Activated naive CD4-positive, alpha-beta T cell treated with anti-CD3 and anti-CD28 coated beads, Interleukin-2, amount 10 ng/mL, durations not matched to agents 7 days and 5 days (primary cell): ENCODE results near the gene GIMAP8.
"Not testable (repeated sequence)": the region's sequence is repeated elsewhere in the genome, so short reads cannot be mapped to it uniquely, and the experiment has no call there.

ENCODE experiments used
- CTCF ChIA-PET: fragments of 350-600 bp; sonication (Branson Sonifier 250); formaldehyde crosslinking; loops from one replicate; lab custom pipeline; 2021; ENCODE audit warnings: antibody characterized with exemption; lab: Charles Lee
- DNase-seq: peaks from one replicate; pipeline ENCODE4 v3.0.0-alpha.2; 2020
- H3K27ac Mint-ChIP-seq: one replicate; pipeline ENCODE4 v1.8.0; 2021; ENCODE audit warnings: mild to moderate bottlenecking, moderate library complexity, mixed read lengths
- H3K27me3 Mint-ChIP-seq: one replicate; pipeline ENCODE4 v1.8.0; 2021; ENCODE audit warnings: mild to moderate bottlenecking, mixed read lengths
- H3K36me3 Mint-ChIP-seq: one replicate; pipeline ENCODE4 v1.8.0; 2021; ENCODE audit warnings: mixed read lengths
- H3K4me1 Mint-ChIP-seq: one replicate; pipeline ENCODE4 v1.8.0; 2021; ENCODE audit warnings: mixed read lengths
- H3K4me3 Mint-ChIP-seq: one replicate; pipeline ENCODE4 v1.8.0; 2021; ENCODE audit warnings: mild to moderate bottlenecking, moderate library complexity, mixed read lengths
- H3K9me3 Mint-ChIP-seq: one replicate; pipeline ENCODE4 v1.8.0; 2021; ENCODE audit warnings: mixed read lengths

The GIMAP8 gene

DNA sequence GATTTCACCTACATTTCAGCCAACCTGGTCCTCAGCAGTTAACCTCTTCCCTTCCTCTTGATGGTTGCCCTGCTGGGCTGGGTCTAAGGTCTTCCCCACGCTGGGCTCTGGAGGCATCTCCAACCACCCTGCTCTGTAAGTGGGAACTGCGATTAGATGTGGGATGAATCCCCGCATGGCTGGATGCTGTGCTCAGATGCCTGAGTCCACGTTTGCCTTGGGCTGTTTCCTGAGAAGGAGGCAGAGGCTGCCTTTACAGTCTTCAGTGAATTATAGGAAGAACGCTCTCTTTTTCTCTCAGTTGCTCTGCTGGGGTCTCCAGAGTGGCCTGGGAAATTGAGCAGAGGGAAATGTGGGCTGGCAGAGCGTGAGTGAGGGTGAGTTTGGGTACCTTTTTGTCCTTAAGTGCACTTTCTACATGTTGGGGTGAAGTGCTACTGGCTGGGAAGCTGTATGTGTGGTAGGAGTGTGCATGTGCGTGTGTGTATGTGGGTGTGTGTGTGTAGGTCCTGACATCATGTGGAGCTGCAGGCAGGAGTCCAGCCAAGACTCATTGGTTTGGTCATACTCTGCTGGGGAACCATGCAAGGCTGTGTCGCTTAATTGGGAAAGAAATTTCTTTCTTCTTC lies 1.5 kb downstream of the GIMAP8 start:
- peak; percentile 70 for DNase-seq
- Mint-ChIP-seq H3K27ac (peak overlapping the region; percentile 91), H3K9me3 (peaks cover 28% of the 10 kb centered on the region), H3K27me3 (no peaks in the 10 kb centered on the region), H3K36me3 (peaks cover 57% of the 10 kb centered on the region), H3K4me1 (peaks cover 71% of the 10 kb centered on the region), H3K4me3 (peak overlapping the region; percentile 89)
- CTCF ChIA-PET = interaction anchor here (0.8 to 4.4 kb wide), 13 partner anchors 29 to 303 kb away, joined by 3 to 72 read pairs (median 4); partner anchors contain the start of genes GIMAP4 and GIMAP7

DNA sequence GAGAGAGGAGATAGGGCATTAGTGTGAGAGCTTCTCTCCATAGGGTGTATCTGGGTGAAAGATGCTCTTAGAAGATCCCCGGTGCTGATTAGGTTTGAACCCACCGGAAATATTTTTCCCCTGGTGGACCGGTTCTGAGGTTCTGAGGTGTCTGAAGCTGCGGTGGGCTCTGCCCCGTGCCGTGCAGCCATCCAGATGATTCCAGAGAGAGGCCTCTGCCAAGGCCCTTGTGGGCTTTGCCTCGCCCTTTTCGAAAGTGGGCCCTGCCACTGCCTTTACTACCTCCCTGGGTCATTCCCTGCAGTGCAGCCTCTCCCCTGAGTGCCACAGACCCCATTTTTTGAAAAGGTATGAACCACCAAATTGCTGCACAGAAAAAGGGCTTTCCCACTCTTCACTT lies 2.8 kb downstream of the GIMAP8 start:
- CTCF ChIA-PET = interaction anchor here (0.9 to 1.4 kb wide), 4 partner anchors 52 to 179 kb away, joined by 3 to 4 read pairs (median 3); partner anchors contain the start of genes GIMAP4, GIMAP6 and GIMAP7
- H3K4me3 Mint-ChIP-seq = peak overlapping the region; percentile 86
- H3K27ac Mint-ChIP-seq = peak overlapping the region; percentile 91
- no peaks in the 10 kb centered on the region for H3K27me3 Mint-ChIP-seq
- H3K4me1 Mint-ChIP-seq = peaks cover 71% of the 10 kb centered on the region
- peaks cover 69% of the 10 kb centered on the region for H3K36me3 Mint-ChIP-seq
- DNase-seq = peak; percentile 60
- H3K9me3 Mint-ChIP-seq = peaks cover 35% of the 10 kb centered on the region

DNA sequence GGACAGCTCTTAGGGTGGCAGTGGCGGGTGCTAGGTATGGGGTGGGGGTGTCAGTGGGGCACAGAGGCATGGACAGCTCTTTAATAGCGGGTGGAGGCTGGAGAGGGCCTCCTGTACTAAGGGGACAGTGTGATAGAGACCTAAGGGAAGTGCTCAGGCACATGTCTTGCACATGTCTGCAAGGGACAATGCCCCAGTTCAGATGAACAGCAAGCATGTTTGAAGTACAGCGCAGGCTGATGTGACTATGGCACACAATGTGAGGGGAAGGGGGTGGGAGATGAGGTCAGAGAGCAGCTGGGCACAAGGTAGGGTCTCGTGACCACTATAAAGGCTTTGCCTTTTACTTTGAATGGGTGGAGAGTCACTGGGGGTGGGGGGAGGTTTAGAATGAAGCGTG lies 3.5 kb downstream of the GIMAP8 start:
- Mint-ChIP-seq H3K4me3 (peak overlapping the region; percentile 86), H3K27ac (peak overlapping the region; percentile 91), H3K36me3 (peaks cover 75% of the 10 kb centered on the region), H3K4me1 (peaks cover 68% of the 10 kb centered on the region), H3K27me3 (no peaks in the 10 kb centered on the region), H3K9me3 (peaks cover 35% of the 10 kb centered on the region)
- DNase-seq = no peak
- CTCF ChIA-PET = interaction anchor here (0.9 kb wide), 1 partner anchor 178 kb away, joined by 3 read pairs; the partner anchor contains the start of gene GIMAP6

DNA sequence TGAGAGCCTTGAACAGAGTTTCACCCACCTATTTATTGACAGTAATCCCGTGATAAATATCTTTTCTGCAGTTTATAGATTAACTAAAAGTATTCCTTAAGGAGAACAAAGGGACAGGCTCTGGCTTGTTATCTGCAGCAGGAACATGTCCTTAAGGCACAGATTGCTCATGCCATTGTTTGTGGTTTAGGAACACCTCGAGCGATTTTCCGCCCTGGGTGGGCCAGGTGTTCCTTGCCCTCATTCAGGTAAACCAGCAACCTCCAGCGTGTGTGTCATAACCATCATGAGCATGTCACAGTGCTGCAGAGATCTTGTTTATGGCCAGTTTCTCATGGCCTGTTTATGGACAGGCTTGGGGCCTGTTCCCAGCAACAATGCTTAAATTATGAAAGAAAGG lies 6.6 kb downstream of the GIMAP8 start:
- CTCF ChIA-PET, H3K27me3 Mint-ChIP-seq, H3K4me3 Mint-ChIP-seq, DNase-seq: not testable (repeated sequence)
- H3K27ac Mint-ChIP-seq = peak overlapping the region; percentile 4
- peaks cover 80% of the 10 kb centered on the region for H3K4me1 Mint-ChIP-seq
- peaks cover 93% of the 10 kb centered on the region for H3K36me3 Mint-ChIP-seq
- H3K9me3 Mint-ChIP-seq = peaks cover 64% of the 10 kb centered on the region

DNA sequence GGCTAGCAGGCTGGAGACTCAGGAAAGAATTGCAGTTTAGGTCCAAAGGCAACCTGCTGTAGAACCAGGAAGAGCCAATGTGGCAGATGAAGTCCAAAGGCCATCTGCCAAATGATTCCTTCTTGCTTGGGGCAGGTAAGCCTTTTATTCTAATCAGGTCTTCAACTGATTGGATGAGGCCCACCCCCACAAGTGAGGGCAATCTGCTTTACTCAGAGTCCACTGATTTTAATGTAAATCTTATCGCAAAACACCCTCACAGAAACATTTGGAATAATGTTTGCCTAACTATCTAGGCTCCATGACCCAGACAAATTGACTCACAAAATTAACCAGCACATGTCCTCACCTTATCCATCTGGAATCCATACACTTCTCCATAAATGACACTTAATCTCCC lies 7.8 kb downstream of the GIMAP8 start:
- Mint-ChIP-seq H3K27ac (no peak overlapping the region), H3K4me1 (peaks cover 89% of the 10 kb centered on the region), H3K4me3 (no peak overlapping the region), H3K9me3 (peaks cover 74% of the 10 kb centered on the region), H3K36me3 (peaks cover 99% of the 10 kb centered on the region), H3K27me3 (no peaks in the 10 kb centered on the region)
- DNase-seq = no peak
- CTCF ChIA-PET = no interaction called here

DNA sequence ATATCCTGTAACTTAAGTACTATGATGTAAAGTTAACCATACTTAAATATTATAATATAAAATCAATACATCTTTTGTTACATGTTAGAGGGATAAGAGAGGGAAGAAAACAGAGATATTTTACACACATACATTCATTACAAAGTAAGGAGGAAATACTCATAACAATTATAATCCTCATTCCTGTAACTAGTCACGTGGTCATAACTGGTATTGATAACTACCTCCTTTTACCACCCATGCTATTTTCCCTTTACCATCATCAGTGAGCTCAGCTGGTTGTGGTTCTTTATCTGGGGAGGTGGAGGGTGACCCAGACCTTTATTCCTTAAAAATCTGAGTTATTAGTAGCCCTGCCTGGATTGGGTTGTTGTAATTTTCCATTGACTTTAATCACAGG lies 8.3 kb downstream of the GIMAP8 start:
- CTCF ChIA-PET = no interaction called here
- Mint-ChIP-seq H3K27me3 (no peaks in the 10 kb centered on the region), H3K36me3 (peaks cover 99% of the 10 kb centered on the region), H3K27ac (no peak overlapping the region), H3K4me1 (peaks cover 89% of the 10 kb centered on the region), H3K9me3 (peaks cover 79% of the 10 kb centered on the region), H3K4me3 (no peak overlapping the region)
- DNase-seq = no peak

DNA sequence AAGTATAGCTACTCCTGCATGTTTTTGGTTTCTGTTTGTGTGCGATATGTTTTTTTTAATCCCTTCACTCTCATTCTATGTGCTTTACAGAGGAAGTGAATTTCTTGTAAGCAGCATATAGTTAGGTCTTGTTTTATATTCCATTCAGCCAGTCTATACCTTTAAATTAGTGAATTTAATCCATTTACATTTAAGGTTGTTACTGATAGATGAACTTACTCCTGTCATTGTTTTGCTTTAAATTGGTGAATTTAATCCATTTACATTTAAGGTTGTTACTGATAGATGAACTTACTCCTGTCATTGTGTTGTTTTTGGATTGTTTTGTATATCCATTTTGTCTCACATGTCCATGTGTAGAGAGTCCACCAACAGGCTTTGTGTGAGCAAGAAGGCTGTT lies 11.1 kb downstream of the GIMAP8 start:
- peaks cover 96% of the 10 kb centered on the region for H3K36me3 Mint-ChIP-seq
- H3K27ac Mint-ChIP-seq = no peak overlapping the region
- no peaks in the 10 kb centered on the region for H3K27me3 Mint-ChIP-seq
- DNase-seq = no peak
- CTCF ChIA-PET = no interaction called here
- H3K9me3 Mint-ChIP-seq = peaks cover 56% of the 10 kb centered on the region
- H3K4me1 Mint-ChIP-seq = peaks cover 89% of the 10 kb centered on the region
- no peak overlapping the region for H3K4me3 Mint-ChIP-seq

DNA sequence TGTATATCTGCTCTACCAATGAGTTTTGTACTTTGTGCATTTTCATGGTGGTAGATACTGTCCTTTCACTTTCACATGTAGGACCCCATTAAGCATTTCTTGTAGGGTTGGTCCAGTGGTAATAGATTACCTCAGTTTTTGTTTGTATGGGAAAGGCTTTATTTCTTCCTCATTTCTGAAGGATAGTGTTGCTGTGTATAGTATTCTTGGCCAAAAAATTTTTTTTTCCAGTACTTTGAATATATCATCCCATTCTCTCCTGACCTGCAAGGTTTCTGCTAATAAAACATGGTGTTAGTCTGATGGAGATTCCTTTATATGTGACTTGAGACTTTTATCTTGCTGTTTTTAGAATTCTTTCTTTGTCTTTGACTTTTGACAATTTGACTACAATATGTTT lies 12.0 kb downstream of the GIMAP8 start:
- Mint-ChIP-seq H3K27ac (no peak overlapping the region), H3K27me3 (no peaks in the 10 kb centered on the region), H3K4me1 (peaks cover 87% of the 10 kb centered on the region), H3K4me3 (no peak overlapping the region), H3K9me3 (peaks cover 49% of the 10 kb centered on the region), H3K36me3 (peaks cover 95% of the 10 kb centered on the region)
- CTCF ChIA-PET = no interaction called here
- no peak for DNase-seq

DNA sequence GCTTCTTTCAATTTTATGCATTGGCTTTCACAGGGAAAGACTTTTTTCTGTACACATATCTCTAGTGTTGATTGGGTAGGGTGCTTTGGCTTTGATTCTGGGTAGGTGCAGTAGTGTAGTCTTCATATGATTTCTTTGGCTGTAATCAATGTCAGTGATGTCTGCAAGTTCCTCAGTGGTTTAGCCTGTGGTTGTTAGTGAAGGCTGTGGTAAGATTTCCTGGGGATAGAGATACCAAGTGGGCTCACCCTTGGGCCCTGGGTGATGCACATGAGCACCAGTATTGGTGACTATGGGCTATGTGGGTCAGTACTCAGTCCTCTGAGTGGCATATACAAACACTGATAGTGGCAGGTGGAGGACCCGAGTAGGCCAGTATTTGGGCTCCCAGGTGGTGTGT lies 13.0 kb downstream of the GIMAP8 start:
- DNase-seq = no peak
- Mint-ChIP-seq H3K9me3 (peaks cover 45% of the 10 kb centered on the region), H3K27me3 (no peaks in the 10 kb centered on the region), H3K36me3 (peaks cover 95% of the 10 kb centered on the region), H3K27ac (peak overlapping the region; percentile 78), H3K4me1 (peaks cover 89% of the 10 kb centered on the region), H3K4me3 (no peak overlapping the region)
- CTCF ChIA-PET = interaction anchor here (1.0 kb wide), 1 partner anchor 16 kb away, joined by 3 read pairs; no protein-coding TSS in a partner anchor

DNA sequence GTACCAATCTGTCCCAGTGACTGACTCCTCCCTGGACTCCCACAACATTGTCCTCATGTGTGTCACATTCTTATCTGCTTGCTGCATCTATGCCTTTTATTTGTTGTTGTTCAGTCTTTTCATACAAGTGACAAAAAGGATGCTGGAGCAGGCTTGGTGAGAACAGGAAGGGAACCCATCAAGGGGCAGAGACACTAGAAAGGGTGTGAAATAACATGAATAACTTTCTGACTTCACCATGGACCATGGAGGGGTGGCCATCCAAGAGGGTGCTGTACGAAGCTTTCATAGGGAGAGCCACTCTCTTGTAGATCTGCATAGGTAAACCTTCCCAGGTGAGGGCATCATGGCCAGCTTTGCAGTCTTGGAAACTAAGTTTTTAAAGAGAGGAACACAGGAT lies 14.5 kb downstream of the GIMAP8 start:
- Mint-ChIP-seq H3K4me1 (peaks cover 92% of the 10 kb centered on the region), H3K9me3 (peaks cover 36% of the 10 kb centered on the region), H3K27ac (peak overlapping the region; percentile 7), H3K27me3 (no peaks in the 10 kb centered on the region), H3K36me3 (peaks cover 94% of the 10 kb centered on the region), H3K4me3 (no peak overlapping the region)
- no peak for DNase-seq
- CTCF ChIA-PET = interaction anchor here (0.7 kb wide), 1 partner anchor 16 kb away, joined by 4 read pairs; no protein-coding TSS in a partner anchor

DNA sequence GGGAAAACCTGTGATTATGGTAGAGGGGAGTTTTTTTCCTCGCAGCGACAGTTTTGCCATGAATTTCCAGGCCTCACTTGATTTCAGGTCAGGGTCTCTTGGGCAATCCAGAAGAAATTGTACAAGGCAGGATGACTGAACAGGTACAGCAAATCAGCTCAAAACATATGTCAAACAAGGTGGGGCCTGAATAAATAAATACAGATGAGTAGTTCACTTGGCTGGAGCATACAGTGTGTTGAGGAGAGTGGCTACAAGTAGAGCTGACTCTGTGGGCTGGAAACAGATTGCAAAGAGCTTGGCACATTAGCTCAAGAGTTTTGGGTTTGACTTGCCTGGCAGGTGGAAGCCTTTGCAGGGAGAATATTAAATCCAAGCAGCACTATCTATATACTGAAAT lies 15.0 kb downstream of the GIMAP8 start:
- CTCF ChIA-PET = interaction anchor here (0.7 kb wide), 1 partner anchor 16 kb away, joined by 4 read pairs; no protein-coding TSS in a partner anchor
- Mint-ChIP-seq H3K4me1 (peaks cover 91% of the 10 kb centered on the region), H3K27me3 (no peaks in the 10 kb centered on the region), H3K36me3 (peaks cover 93% of the 10 kb centered on the region), H3K4me3 (no peak overlapping the region), H3K27ac (peak overlapping the region; percentile 7), H3K9me3 (peaks cover 33% of the 10 kb centered on the region)
- no peak for DNase-seq

DNA sequence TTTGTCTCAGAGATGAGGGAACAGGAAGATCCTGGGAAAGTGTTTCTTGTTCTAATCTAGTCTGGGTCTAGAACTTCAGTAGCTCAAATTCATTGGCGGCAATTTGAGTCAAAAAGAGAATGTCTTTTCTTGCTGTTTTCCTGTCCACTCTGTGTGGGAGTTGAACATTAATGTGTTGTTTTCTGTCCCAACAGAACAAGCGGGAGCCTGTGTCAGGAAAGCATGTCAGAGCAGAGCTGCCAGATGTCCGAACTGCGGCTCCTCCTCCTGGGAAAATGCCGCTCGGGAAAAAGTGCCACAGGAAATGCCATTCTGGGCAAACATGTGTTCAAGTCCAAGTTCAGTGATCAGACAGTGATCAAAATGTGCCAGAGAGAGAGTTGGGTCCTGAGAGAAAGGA lies 16.0 kb downstream of the GIMAP8 start:
- no peak overlapping the region for H3K27ac Mint-ChIP-seq
- H3K36me3 Mint-ChIP-seq = peaks cover 91% of the 10 kb centered on the region
- no peak for DNase-seq

DNA sequence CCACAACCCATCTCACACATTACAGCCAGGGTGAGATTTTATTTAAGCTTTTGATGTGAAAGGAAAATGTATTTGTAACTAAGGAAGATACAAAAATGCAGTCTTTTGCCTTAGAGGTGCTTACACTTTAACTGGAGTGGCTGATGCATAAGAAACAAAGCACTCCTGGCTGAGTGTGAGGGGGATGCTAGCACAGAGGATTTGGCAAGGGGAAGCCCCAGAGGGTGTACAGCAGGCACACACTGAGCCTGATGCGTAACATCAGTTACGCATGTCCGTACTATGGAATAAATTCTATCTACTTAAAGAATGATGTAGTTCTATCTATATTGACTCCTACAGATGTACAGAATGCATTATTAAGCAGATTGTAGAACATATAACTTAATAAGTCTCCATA lies 17.8 kb downstream of the GIMAP8 start:
- H3K4me1 Mint-ChIP-seq = peaks cover 84% of the 10 kb centered on the region
- no peaks in the 10 kb centered on the region for H3K27me3 Mint-ChIP-seq
- H3K36me3 Mint-ChIP-seq = peaks cover 89% of the 10 kb centered on the region
- CTCF ChIA-PET = no interaction called here
- no peak for DNase-seq
- H3K4me3 Mint-ChIP-seq = no peak overlapping the region
- peak overlapping the region; percentile 30 for H3K27ac Mint-ChIP-seq
- peaks cover 6% of the 10 kb centered on the region for H3K9me3 Mint-ChIP-seq

More for the DNA sequence above, 16.0 kb downstream of the GIMAP8 start:
- Mint-ChIP-seq H3K9me3 (peaks cover 22% of the 10 kb centered on the region), H3K4me1 (peaks cover 85% of the 10 kb centered on the region), H3K27me3 (no peaks in the 10 kb centered on the region), H3K4me3 (no peak overlapping the region)
- CTCF ChIA-PET = interaction anchor here (0.7 to 1.2 kb wide), 2 partner anchors 11 kb away, joined by 3 to 4 read pairs; no protein-coding TSS in a partner anchor

DNA sequence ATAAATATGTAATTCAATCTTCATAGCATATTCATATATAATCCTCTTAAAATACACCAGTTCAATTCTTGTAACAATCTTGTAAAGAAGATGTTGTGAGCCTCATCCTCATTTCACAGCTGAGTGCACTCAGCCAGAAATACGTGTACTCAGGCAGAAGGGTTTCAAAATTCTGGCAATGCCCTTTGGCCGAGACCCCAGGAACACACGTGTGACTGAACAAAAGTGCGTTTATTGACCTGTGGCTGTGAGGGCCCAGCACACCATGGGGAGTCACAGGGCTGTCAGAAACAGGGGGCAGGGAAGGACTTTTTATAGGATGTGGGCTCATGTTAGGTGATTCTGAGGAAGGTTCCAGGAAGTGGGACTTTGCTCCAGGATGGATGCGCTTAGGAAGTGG lies 21.5 kb downstream of the GIMAP8 start:
- Mint-ChIP-seq H3K4me3 (no peak overlapping the region), H3K9me3 (peaks cover 8% of the 10 kb centered on the region), H3K27me3 (no peaks in the 10 kb centered on the region), H3K27ac (peak overlapping the region; percentile 67), H3K36me3 (peaks cover 90% of the 10 kb centered on the region), H3K4me1 (peaks cover 82% of the 10 kb centered on the region)
- CTCF ChIA-PET = no interaction called here
- DNase-seq = no peak

DNA sequence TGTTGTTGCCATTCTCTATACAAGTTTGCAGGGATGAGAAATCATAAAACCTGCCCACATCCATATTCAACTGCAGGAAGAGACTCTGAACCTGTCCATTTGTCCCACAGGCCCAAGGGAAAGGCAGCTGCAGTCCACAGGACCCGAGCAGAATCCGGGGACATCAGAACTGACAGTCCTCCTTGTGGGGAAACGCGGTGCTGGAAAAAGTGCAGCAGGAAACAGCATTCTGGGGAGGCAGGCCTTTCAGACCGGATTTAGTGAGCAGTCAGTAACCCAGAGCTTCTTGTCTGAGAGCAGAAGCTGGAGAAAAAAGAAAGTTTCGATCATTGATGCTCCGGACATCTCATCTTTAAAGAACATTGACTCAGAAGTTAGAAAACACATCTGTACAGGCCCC lies 23.5 kb downstream of the GIMAP8 start:
- H3K27ac Mint-ChIP-seq = peak overlapping the region; percentile 8
- peak overlapping the region; percentile 7 for H3K4me3 Mint-ChIP-seq
- no peaks in the 10 kb centered on the region for H3K27me3 Mint-ChIP-seq
- peaks cover 8% of the 10 kb centered on the region for H3K9me3 Mint-ChIP-seq
- no peak for DNase-seq
- peaks cover 84% of the 10 kb centered on the region for H3K4me1 Mint-ChIP-seq
- CTCF ChIA-PET = no interaction called here
- peaks cover 91% of the 10 kb centered on the region for H3K36me3 Mint-ChIP-seq
